ENCODE data around the gene TSPEAR. TPM values are rescaled to one million over a fixed set of nuclear protein-coding genes. Genes with fewer than 3 reads are reported as not detected.

TSPEAR gene
- total RNA-seq, 1 experiment from 2014 or later, result 2.1 TPM

GRCh38 chr21:44542716-44543115 is 168.7 kb downstream of the TSPEAR start (continued):
- TF ChIP-seq HMGXB4 (CRISPR knock-in tag; IDR thresholded peaks at IDR 0.05), result no peak
- TF ChIP-seq HMGA2 (CRISPR knock-in tag; IDR thresholded peaks at IDR 0.05), result no peak
- no peak for TF ChIP-seq E2F1 (CRISPR knock-in tag; IDR thresholded peaks at IDR 0.05)
- TF ChIP-seq USF2 (CRISPR knock-in tag; IDR thresholded peaks at IDR 0.05), result no peak
- TF ChIP-seq ERG (CRISPR knock-in tag; IDR thresholded peaks at IDR 0.05), result no peak
- TF ChIP-seq ATF2 (CRISPR knock-in tag; IDR thresholded peaks at IDR 0.05; ENCODE audit: borderline replicate concordance, low read depth), result no peak
- no peak for TF ChIP-seq ZSCAN18 (CRISPR knock-in tag; IDR thresholded peaks at IDR 0.05)
- TF ChIP-seq JUN (CRISPR knock-in tag; IDR thresholded peaks at IDR 0.05), result no peak

- Mint-ChIP-seq H3K36me3 (no peaks in the 10 kb centered on the region), H3K27ac (no peak overlapping the region), H3K9me3 (peaks cover 5% of the 10 kb centered on the region; the same call in 1 of the 2 replicates), H3K4me3 (no peak overlapping the region), H3K27me3 (ENCODE audit: low read depth) (no peaks in the 10 kb centered on the region), H3K4me1 (0 out of 2 replicates have a peak, but pooled peaks cover 6% of the 10 kb centered on the region)
- CTCF ChIA-PET, result interaction anchor here (1.3 kb wide), 1 partner anchor 9 kb away, joined by 4 read pairs; no protein-coding TSS in a partner anchor
- no peak for ATAC-seq
- no peak for DNase-seq (ENCODE audit: low spot score)
- POLR2A ChIA-PET, result no interaction called here
- TF ChIP-seq ETV6 (CRISPR knock-in tag; IDR thresholded peaks at IDR 0.05), result no peak
- TF ChIP-seq AFF4 (CRISPR knock-in tag; IDR thresholded peaks at IDR 0.05; ENCODE audit: borderline replicate concordance), result no peak
- no peak for TF ChIP-seq CBFB (CRISPR knock-in tag; IDR thresholded peaks at IDR 0.05; ENCODE audit: low read depth)
- no peak for TF ChIP-seq FOXJ3 (CRISPR knock-in tag; IDR thresholded peaks at IDR 0.05; ENCODE audit: borderline replicate concordance)
- no peak for TF ChIP-seq ZNF423 (CRISPR knock-in tag; IDR thresholded peaks at IDR 0.05)
- no peak for TF ChIP-seq ZNF121 (CRISPR knock-in tag; IDR thresholded peaks at IDR 0.05)
- TF ChIP-seq FOXK1 (CRISPR knock-in tag; IDR thresholded peaks at IDR 0.05), result no peak
- TF ChIP-seq USF1 (CRISPR knock-in tag; IDR thresholded peaks at IDR 0.05), result no peak
- no peak for TF ChIP-seq MAX (CRISPR knock-in tag; IDR thresholded peaks at IDR 0.05)
- TF ChIP-seq USF2 (CRISPR knock-in tag; IDR thresholded peaks at IDR 0.05), result no peak
- TF ChIP-seq OVOL2 (CRISPR knock-in tag; IDR thresholded peaks at IDR 0.05; ENCODE audit: borderline replicate concordance), result no peak
- TF ChIP-seq ESRRA (CRISPR knock-in tag; IDR thresholded peaks at IDR 0.05; ENCODE audit: borderline replicate concordance), result no peak
Measured at GRCh38 chr21:44540741-44541288, 170.6 kb downstream of the TSPEAR start.
